ENCODE measurements around the gene ST3GAL6.

ST3GAL6 gene, protein sequence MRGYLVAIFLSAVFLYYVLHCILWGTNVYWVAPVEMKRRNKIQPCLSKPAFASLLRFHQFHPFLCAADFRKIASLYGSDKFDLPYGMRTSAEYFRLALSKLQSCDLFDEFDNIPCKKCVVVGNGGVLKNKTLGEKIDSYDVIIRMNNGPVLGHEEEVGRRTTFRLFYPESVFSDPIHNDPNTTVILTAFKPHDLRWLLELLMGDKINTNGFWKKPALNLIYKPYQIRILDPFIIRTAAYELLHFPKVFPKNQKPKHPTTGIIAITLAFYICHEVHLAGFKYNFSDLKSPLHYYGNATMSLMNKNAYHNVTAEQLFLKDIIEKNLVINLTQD

DNA sequence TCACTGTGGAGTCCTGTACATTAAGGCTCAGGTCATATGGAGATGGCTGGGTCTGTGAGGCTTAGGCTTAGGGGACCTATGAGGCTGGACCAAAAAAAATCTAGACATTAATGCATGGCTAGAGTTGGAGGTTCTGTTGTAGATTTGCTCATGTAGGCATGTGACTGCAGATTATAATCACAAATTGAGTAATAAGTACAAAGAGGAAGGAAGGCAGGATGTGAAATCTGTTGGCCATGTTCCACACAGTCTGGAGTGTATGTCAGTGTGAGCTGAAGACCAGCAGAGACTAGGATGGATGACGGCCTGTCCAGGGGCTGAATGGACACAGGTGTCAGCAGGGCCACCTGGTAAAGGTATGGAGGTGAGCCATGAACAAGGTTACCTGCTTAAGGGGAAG is at the start of gene ST3GAL6:
ST3GAL6 (plus strand) TSS at position 265 of the 400 bp plus-strand sequence. CDS start 5,101 bp downstream, outside the sequence.
- peak; percentile 90 for DNase-seq (ENCODE audit: low read depth)

DNA sequence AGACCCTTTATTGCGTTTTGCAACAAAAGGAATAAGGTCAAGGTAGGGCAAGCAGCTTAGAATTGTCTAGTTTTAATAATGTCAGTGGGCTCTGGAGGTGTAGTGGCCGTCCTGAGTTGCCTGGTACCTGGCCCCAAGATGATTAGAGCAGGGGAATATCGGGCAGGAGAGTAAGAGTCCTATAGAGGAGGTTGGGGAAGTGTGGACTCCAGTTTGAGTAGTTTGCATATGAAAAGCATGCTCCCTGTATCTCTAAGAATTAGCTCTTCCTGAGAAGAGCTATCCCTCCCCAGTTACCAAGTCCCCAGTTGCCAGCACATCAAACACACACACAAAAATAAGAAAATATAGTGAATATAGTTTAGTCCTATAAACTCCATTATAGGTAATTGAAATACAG is 49.2 kb upstream of the ST3GAL6 start:
- no peak for DNase-seq (ENCODE audit: low read depth)

DNA sequence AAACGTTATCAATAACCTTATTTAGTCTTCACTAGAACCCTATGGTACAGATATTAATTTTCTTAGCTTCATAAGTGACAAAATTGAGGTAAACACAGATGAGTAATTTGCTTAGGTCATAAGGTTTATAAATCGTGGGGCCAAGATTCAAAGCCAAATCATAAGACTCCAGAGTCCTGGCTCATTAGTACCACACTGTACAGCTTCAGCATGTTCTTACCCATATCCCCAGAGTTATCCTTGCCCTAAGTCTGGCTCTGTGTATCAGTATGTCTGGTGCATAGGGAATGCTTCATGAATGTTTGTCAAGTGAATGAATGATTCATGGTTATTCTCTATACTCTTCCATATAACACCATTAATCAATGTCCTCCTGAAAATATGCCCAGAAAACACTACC is 45.6 kb upstream of the ST3GAL6 start:
- DNase-seq (ENCODE audit: low read depth) = no peak

DNA sequence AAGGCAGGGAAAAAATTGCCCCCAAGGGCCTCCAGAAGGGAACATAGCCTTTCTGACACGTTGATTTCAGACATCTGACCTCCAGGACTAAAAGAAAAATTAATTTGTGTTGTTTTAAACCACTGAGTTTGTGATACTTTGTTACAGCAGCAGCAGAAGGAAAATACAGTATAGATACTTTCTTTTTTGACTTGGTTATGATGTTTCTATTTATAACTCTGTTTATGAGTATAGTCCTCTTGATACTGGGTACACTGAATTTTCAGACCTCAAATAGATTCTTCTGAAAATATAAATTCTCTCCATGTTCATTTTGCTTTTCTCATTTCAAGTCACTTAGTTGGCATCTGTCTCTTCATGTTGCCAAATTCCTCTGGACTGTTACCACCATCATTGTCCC is 44.4 kb upstream of the ST3GAL6 start:
- DNase-seq (ENCODE audit: low read depth) = no peak

DNA sequence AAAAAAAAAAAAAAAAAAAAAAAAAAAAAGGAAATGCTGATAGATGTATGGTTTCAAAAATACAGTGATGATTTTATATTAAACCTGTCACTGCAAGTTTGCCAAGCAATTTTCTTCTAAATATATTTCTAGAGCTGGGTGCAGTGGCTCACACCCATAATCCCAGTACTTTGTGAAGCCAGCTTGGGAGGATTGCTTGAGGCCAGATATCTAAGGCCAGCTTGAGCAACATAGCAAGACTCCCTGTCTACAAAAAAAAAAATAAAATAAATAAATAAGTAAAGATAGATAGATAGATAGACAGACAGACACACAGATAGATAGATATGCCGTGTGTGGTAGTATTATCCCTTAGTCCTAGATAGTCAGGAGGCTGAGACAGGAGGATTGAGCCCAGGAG is 41.4 kb upstream of the ST3GAL6 start:
- no peak for DNase-seq (ENCODE audit: low read depth)

DNA sequence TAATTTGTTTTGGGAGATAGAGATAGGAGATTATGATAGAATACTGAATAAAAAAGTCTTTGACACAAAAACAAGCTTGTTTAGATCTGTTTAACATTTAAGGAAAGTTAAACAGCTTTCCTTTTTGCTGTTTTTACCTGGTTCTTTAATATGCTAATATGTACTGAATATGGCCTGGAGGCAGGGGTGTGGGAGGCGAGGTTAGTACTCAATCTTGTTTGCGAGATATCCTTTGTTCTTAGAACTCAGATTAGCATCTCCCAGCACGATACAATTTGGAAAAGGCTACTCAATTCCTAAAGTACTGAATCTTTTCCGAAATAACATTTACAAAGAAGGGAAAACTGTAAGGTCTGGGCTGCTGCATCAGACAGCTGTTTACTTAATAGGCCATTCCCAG is 40.8 kb upstream of the ST3GAL6 start:
- no peak for DNase-seq (ENCODE audit: low read depth)

DNA sequence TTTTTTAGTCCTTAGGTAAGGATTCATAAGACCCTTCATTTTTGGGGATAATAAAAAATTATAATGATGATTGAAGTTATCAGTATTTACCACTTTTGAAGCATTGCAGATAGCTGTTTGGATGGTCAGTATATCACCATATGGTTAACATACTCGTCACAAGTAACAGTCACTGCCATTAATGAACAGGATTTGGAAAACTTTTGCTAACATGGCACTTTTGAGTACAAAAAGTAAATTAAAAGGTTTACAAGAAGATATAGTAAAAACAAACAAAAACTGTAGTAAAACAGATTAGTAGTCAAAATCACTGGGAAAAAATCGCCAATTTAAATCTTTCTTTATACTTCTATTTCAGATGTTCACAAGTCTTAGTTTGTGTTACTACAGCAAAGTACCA is 37.8 kb upstream of the ST3GAL6 start:
- DNase-seq (ENCODE audit: low read depth) = no peak

DNA sequence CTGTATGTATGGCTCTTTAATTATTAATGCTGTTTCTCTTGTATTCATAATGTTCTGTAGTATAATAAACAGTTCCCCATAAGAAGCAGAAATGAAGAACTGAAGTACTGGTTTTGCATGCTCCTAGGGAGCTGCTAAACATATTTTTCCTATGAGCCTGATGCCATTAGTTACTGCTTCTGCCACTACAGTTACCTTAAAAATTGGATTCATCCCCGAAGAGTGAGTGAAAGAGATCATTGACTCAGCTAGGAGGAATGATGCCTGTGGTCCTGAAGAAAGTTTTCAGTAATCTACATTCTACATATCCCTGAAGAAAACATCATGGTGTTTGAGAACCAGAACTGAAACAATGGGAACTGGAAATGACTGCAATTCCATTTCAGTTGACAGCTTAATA is 37.1 kb upstream of the ST3GAL6 start:
- DNase-seq (ENCODE audit: low read depth) = peak; percentile 68

DNA sequence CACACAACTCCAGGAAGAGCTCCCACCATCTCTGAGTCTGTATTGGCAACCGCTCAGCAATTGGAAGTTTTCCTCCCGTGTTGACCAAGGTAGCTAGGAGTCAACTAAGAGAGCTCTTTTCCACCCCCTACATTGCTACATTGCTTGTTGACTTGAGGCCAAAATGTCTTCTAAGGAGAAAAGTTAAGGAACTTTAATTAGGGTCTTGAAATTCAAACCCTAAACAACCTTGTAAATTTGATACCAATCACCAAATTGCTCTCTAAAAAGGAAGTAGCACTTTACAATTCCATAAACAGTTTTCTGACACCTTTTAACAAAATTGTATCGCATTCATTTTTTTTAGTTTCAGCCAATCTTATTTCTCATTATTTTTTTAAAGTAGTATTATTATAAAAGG is 35.5 kb upstream of the ST3GAL6 start:
- DNase-seq (ENCODE audit: low read depth) = no peak

DNA sequence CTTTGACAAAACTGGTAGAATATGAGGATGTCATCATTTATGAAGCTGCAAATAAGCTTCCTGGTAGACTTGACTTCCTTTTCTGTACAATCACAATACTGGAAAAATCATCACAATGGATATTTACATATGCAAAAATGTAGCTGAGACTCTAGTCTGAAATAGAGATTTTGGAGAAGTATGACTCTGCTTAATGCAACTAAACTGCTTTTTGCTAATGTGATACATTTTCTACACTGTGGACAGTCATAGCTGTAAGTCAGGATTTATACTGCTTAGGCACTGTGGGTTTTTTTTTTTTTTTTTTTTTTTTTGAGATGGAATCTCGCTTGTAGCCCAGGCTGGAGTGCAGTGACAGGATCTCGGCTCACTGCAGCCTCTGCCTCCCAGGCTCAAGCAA is 34.5 kb upstream of the ST3GAL6 start:
- DNase-seq (ENCODE audit: low read depth) = no peak

DNA sequence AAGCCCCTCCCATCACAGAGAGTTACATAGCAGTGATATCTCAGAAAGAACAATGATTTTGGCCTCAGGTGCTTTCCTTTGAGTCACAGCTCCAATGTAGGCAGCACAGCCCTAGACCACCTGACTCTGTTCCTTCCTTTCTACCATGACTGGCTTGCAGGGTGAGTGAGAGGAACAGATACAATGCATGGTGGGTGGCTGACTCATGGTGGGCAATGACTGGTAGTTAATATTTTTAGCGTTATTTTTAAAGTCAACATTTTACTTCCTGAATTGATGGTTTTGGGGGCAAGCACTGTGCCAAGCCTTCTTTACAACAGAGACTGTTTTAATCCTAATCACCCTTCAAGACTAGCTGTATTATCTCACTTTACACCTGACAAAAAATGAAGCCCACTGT is 32.8 kb upstream of the ST3GAL6 start:
- peak; percentile 32 for DNase-seq (ENCODE audit: low read depth)

DNA sequence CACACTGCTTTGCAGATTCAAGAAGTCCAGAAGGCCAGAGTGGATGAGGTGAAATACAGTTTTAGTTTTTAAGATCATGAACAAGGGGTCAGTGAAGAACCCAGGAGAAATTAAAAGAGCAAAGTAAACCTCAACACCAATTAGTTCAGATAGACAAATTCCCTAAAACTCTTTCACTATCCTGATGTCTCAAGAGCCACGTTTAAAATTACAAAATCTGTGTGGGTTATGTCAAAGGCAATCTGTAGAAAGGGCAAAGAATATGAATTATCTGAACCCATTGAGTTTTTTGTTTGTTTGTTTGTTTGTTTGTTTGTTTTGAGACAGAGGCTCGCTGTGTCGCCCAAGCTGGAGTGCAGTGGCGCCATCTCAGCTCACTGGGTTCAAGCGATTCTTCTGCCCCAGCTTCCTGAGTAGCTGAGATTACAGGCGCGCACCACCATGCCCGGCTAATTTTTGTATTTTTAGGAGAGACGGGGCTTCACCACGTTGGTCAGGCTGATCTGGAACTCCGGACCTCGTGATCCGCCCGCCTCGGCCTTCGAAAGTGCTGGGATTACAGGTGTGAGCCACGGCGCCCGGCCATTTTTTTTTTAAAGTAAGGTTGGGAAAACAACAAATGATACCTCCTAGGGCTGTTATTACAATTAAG is 32.1 kb upstream of the ST3GAL6 start:
- DNase-seq (ENCODE audit: low read depth) = no peak

DNA sequence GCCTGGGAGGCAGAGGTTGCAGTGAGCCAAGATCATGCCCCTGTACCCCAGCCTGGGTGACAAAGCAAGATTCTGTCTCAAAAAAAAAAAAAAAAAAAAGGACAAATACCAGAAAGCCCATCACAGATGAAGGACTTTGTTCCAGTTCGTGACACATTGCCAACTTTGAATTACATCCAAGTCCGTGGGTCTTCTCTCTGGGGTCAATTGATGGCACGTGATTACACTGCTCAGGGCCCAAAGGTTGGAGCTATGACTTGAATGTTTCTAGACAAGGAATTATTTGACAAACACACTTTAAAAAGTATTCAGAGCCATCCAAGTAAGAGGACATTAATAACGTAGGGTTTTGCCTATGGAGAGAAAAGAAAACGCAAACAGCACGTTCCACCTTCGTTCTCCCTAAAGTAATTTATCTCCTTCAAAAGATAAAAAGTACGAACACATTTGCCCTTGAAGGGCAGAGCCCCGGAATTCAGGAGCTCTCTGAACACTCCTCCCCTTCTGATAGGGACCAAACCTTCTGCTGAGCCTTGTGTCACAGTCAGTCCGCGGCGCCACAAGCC is 31.3 kb upstream of the ST3GAL6 start:
- DNase-seq (ENCODE audit: low read depth) = peak; percentile 19

DNA sequence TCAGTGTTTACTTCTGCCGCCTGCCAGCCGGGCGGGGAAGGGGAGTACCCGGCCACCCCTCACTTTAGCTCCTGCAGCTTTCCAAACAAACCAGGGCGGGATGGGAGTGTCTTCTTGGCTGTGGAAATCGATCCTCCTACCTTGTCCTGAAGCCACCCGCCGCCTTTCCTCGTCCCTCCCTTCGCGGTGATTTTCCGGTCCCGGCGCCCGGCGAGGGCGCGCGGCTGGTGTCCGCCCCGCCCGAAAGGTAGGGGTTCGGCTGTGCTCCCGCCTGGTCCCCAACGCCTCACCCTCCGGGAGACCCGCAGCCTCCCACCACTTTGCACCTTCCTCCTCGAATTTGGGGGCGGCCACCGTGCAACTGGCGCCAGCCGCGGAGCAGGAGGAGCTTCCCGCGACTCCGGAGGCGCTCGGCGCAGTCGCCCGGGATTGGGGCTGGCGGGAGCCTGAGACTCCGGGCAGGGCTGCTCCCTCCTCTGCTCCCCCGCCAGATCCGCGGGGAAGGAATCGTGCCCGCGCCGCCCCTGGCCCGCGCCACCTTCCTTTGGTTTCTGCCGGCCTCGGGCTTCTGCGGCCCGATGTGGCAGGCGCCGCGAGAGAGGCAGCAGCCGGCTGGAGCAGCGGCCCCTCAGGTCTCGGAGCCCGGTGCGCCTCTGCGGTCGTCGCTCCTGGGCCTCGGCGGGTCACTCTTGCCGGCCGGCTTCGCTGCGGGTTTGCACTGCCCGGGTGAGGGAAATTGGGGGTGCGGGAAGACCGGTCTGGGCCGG is 30.7 kb upstream of the ST3GAL6 start:
- no peak for DNase-seq (ENCODE audit: low read depth)

DNA sequence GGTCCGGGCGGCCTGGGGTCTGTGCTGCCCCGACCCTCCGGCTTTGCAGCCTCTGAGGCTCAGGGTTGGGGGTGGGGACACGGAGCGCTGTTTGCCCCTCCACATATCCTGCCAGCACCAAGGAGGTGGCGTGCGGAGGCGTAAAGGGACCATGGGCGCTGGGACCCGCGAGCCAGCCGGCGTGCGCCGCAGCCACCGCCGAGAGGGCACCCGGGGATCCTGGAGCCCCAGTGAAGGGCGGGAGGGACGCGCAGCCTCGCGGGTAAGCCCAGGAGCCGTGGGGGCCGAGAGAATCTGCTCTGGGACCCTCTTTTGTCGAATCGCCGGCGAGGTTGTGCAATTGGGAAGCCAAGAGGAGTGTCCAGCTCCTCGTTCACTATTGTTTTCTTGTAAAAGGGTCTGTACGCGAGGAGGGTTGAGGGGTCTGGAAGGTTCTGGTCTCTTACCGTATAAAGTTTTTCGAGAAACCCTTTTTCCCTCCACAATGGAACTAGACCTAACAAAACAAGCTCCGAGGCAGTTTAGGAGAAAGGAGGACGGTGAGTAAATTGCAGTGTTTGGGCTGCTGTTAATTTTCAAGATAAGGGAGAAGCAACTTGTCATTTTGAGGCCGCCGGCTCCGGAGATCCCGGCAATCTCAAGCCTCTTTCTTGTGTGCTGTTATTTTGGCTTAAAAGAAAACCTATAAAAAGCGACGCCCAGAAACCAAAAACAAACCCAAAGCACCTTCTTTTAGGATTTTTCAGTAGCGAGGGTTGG is 29.9 kb upstream of the ST3GAL6 start:
- DNase-seq (ENCODE audit: low read depth) = peak; percentile 81

DNA sequence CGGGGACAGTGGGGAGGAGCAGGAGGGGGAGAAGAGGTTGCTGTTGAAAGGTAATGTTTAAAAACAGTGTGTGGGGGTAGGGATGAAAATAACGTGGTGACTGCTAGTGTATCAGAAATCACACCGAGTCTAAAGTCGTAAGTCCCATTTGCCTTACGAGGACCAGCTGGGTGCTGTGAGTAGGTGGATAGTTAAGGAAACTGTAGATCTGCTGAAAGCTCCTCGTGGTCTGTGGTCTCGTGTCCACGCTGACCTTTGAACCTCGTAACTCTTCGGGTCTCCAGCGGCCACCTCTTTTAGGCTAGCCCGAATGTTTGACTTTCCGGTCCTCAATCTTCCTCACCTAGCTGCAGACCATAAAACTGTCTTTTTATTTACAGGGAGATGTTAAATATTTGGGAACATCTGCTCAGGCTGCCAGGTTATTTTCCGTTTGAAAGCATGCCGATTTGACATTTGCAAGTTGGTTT is 29.3 kb upstream of the ST3GAL6 start:
- peak; percentile 39 for DNase-seq (ENCODE audit: low read depth)

DNA sequence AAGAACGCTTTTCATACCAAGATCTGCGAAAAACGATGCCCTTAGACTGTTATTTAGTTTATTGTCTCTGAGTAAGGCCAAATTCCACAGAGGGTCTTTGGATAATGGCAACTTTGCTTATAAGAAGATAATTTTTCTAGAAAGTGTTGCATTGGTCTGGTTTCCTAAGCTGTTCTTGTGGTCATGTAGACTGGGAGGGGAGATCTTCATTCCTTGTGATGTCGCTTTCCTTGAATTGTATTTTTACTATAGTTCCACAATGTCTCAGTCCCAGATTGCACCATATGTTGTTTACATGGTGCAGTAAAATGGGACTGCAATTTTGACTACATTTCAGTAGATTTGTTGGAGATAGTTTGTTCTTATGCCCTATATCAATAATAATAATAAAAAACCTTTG is 28.8 kb upstream of the ST3GAL6 start:
- DNase-seq (ENCODE audit: low read depth) = peak; percentile 26

DNA sequence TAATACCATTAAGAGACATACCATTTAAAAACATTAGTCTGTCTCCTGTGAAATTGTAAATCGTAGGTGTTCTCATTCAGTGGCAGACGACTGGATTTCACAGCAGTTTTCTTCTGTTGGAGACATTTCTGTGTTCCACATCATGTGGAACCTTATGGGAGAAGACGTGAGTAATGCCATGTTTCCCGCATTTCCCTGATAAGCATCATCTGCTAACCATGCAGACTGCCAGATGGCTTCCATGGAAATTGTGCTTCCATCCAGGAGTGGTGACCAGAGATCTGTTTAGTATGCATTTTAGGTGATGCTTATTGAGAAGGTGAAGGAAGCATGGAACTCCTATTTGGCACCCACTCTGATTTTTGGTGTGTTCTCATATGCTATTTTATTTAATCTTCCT is 28.4 kb upstream of the ST3GAL6 start:
- DNase-seq (ENCODE audit: low read depth) = peak; percentile 86

DNA sequence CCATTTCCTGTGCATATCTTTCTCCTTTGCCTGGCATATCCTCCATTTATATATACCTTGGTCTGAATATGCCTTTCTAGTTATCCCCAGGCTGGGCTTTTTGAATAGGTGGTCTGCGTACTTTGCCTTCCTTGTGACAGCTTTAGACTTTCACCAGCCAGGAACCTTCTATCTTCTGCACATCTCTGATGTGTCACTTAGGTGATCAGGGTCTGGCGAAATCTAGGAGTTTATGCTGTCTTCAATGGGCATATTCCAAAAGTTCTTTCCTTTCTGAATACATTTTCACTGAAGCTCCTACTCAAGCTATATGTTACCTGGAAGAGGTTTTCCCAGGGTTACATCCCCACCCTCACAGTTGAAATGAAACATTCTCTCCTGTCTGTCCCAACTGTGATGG is 27.8 kb upstream of the ST3GAL6 start:
- no peak for DNase-seq (ENCODE audit: low read depth)

DNA sequence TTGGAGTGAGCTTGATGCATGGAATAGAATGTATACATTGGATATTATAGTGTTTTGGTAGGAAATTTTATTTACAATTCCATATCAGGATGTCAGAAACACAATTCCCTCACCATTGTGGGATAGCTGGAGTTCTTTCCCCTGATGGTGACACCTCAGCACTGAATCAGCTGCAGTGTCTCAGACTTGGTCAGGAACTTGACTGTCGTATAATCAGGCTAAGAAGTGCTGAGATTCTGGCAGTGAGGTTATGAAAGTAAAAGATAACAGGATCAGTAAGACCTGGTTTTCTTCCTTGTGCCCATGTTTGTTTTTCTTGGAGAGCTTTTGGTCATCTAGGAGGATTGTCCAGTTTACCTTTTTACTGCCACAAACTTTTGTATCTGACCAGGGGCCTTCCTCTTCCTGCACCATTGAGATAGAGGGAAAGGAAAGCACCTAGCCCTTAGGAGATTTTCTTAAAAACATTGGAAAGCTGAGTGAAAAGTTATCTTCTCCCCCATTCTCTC is 27.3 kb upstream of the ST3GAL6 start:
- peak; percentile 34 for DNase-seq (ENCODE audit: low read depth)

DNA sequence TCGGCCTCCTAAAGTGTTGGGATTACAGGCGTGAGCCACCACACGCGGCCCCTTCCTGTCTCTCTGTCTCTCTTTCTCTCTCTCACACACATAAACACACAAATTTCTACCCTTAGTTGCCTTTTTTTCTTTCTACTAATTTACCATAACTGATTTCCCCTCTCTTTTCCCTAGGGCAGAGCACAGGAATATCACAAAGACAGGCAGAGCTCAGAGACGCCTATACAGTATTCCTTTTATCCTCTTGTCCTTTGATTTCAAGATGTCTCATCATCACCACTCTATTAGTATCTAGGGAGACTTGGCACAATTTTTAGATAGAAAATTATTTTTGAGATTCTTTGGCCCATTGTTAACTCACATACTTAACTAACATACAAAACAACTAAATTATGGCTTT is 25.8 kb upstream of the ST3GAL6 start:
- no peak for DNase-seq (ENCODE audit: low read depth)

DNA sequence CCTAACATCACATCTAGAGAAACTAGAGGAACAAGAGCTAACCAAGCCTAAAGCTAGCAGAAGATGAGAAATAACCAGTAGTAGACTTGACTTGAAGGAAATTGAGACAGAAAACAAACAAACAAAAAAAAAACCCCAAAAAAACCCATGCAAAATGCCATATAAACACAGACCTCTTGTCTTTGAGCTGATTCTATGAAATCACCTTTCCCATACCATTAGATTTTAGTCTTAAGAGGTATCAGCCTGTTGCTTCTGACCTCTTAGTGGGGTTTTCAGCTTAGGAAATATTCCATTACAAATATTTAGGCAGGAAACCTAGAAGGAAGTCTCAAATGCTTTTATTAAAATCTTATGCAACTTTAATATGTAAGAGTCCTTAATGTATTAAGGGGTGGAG is 23.9 kb upstream of the ST3GAL6 start:
- DNase-seq (ENCODE audit: low read depth) = no peak
